Activated B cell treated with CpG ODN at 0.5 μM for 24 hours (primary cell): ENCODE results near the gene ACKR3. TPM values are rescaled to one million over a fixed set of nuclear protein-coding genes. Genes with fewer than 3 reads are reported as not detected.
A peak's percentile ranks its signal among the peaks of the same experiment; 100 is the strongest.

Experiments
- ATAC-seq: fragments of 200-7000 bp; cut with Tn5 transposase; one replicate; pipeline ENCODE4 v1.10.0; 2021; ENCODE audit warnings: low read depth, mild to moderate bottlenecking, moderate library complexity
- CTCF ChIA-PET: fragments of 350-600 bp; sonication (Branson Sonifier 250); formaldehyde crosslinking; loops from one replicate; lab custom pipeline; 2021; ENCODE audit warnings: antibody characterized with exemption; lab: Charles Lee
- POLR2A ChIA-PET: fragments of 350-600 bp; sonication (Branson Sonifier 250); formaldehyde crosslinking; loops from one replicate; lab custom pipeline; 2021; ENCODE audit warnings: antibody characterized with exemption; lab: Charles Lee
- DNase-seq: peaks from one replicate; pipeline ENCODE4 v3.0.0; 2022
- H3K27ac Mint-ChIP-seq: one replicate; pipeline ENCODE4 v1.8.0; 2020; ENCODE audit warnings: mixed read lengths
- H3K27me3 Mint-ChIP-seq: one replicate; pipeline ENCODE4 v1.8.0; 2021; ENCODE audit warnings: mixed read lengths
- H3K36me3 Mint-ChIP-seq: one replicate; pipeline ENCODE4 v1.8.0; 2021; ENCODE audit warnings: low read depth, mixed read lengths
- H3K4me1 Mint-ChIP-seq: one replicate; pipeline ENCODE4 v1.8.0; 2021; ENCODE audit warnings: mixed read lengths
- H3K4me3 Mint-ChIP-seq: one replicate; pipeline ENCODE4 v1.8.0; 2020; ENCODE audit warnings: mild to moderate bottlenecking, mixed read lengths
- H3K9me3 Mint-ChIP-seq: one replicate; pipeline ENCODE4 v1.8.0; 2020; ENCODE audit warnings: mixed read lengths
- intact Hi-C: fragments of 100-400 bp; cut with micrococcal nuclease; formaldehyde crosslinking; loops from one replicate; pipeline ENCODE4 v1.15.1; 2024
- total RNA-seq: library from RNA; stranded (reverse); gene quantifications from 2 replicates; pipeline ENCODE4 v1.2.3, GENCODE V29; 2022
- TF ChIP-seq, protein P1 (sequence below): fragments of 200-600 bp; IDR thresholded peaks from one replicate; pipeline ENCODE4 v1.8.0; 2022; ENCODE audit warnings: antibody characterized with exemption, mild to moderate bottlenecking

Gene ACKR3
- total RNA-seq, 1 donor from 2014 or later, result 6.6 TPM

DNA sequence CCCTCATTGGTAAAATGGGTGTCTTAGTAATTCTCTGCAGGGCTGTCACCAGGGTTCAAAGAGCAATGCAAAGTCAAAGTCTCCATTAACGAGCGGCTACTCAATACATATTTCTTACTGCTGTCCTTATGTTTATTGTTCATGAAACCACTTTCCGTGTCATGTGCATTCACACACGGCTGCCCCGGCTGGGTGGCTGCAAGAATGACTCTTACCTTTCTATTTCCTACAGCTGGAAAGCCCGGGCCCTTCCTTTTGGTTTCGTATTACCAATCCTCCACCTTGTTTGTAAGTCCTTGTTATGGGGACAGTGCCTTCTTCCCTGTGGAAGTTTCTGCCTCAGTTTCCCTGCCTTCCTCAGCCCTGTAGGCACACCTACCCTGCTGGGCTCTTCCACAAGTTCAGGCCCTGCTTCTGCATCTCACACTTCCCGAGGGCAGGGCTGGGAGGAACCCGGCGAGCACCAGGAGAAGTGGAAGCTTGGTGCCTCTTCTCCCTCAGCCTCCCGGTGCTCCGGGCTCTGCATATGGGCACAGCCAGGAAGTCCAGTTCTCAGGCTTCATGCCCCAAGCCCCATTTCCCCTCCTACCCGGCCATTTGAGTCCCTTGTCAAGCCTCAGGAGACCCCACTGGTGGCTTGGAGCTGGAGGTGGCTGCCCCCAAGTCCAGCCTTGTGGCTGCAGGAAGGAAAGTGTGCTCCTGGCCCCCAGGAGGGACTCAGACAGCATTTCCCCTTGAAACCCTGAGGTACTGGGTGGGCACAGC, 18.7 kb upstream of the ACKR3 start:
- CTCF ChIA-PET, result interaction anchor here (1.2 to 2.6 kb wide), 2 partner anchors 19 to 37 kb away, joined by 3 to 15 read pairs; partner anchors contain the start of gene ACKR3
- H3K27ac Mint-ChIP-seq, result peak overlapping the region; percentile 87
- no peaks in the 10 kb centered on the region for H3K27me3 Mint-ChIP-seq
- TF ChIP-seq, protein P1, sequence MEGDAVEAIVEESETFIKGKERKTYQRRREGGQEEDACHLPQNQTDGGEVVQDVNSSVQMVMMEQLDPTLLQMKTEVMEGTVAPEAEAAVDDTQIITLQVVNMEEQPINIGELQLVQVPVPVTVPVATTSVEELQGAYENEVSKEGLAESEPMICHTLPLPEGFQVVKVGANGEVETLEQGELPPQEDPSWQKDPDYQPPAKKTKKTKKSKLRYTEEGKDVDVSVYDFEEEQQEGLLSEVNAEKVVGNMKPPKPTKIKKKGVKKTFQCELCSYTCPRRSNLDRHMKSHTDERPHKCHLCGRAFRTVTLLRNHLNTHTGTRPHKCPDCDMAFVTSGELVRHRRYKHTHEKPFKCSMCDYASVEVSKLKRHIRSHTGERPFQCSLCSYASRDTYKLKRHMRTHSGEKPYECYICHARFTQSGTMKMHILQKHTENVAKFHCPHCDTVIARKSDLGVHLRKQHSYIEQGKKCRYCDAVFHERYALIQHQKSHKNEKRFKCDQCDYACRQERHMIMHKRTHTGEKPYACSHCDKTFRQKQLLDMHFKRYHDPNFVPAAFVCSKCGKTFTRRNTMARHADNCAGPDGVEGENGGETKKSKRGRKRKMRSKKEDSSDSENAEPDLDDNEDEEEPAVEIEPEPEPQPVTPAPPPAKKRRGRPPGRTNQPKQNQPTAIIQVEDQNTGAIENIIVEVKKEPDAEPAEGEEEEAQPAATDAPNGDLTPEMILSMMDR, result no peak
- no peaks in the 10 kb centered on the region for H3K36me3 Mint-ChIP-seq
- POLR2A ChIA-PET, result interaction anchor here (0.9 to 4.2 kb wide), 4 partner anchors 12 to 232 kb away, joined by 3 to 40 read pairs (median 8); partner anchors contain the start of gene ACKR3
- ATAC-seq (peak; percentile 43), DNase-seq (no peak)
- intact Hi-C loops, result loop anchor here (1.0 kb wide), 3 partner anchors 15 to 38 kb away; partner anchors contain the start of gene ACKR3
- peak overlapping the region; percentile 66 for H3K4me3 Mint-ChIP-seq
- peaks cover 93% of the 10 kb centered on the region for H3K4me1 Mint-ChIP-seq
- peaks cover 4% of the 10 kb centered on the region for H3K9me3 Mint-ChIP-seq

DNA sequence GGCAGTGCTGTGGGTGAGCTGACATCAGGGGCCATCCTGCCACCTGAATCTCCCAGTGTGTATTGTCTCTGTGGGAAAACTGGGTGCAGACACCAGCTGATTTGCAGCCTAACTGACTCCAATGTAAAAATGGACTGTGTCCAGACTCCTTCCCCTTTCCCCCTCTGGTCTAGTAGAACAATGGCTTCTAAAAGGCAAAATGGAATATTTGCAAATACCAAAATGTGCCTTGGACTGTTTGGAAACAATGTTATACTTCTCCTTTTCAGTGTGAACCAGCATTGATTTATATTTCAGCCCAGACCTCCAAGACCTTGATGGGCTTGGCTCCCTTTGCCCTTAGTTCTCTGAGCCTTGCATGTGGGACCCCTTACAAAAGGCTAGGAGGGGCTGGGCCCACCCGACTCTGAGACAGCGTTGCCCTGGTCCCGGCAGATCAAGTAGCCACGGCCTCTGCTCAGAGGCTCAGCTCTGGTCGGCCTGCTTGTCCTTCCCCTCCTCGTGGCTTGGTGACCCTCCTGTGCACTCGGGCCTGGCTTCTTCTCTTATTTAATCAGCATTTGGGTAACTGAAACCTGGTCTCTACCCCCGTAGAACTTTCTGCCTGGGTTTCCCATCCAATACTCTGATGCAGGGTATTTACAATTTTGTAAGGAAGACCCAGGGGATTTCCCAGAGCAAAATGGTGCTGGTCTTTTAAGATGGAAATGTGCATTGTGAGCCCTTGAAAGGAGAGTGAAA, 18.0 kb upstream of the ACKR3 start:
- H3K27ac Mint-ChIP-seq, result peak overlapping the region; percentile 87
- TF ChIP-seq, protein P1, result no peak
- POLR2A ChIA-PET, result interaction anchor here (1.2 to 4.2 kb wide), 3 partner anchors 13 to 17 kb away, joined by 4 to 40 read pairs (median 12); partner anchors contain the start of gene ACKR3
- H3K9me3 Mint-ChIP-seq, result peaks cover 4% of the 10 kb centered on the region
- ATAC-seq (peak; percentile 68), DNase-seq (no peak)
- H3K4me3 Mint-ChIP-seq, result peak overlapping the region; percentile 69
- H3K36me3 Mint-ChIP-seq, result no peaks in the 10 kb centered on the region
- intact Hi-C loops, result loop anchor here (1.0 kb wide), 1 partner anchor 9 kb away; no protein-coding TSS in a partner anchor
- H3K27me3 Mint-ChIP-seq, result no peaks in the 10 kb centered on the region
- CTCF ChIA-PET, result interaction anchor here (1.2 to 2.6 kb wide), 2 partner anchors 18 to 38 kb away, joined by 3 to 15 read pairs; partner anchors contain the start of gene ACKR3
- H3K4me1 Mint-ChIP-seq, result peaks cover 86% of the 10 kb centered on the region

DNA sequence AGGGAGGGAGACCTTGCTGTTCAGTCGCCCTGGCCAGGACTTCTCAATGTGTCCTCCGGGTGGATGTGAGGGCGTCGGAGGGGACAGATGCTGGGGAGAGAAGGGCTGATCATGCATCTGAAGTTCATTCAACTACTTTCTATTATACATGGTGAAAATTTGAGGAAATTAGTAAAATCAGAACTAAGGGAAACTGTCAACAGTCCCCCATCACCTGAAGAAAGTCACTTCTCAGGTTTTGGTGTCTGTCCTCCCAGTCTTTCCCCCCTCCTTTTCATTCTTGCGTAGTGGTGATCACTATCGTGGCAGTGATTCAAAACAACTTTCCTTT, 17.4 kb upstream of the ACKR3 start:
- Mint-ChIP-seq H3K27me3 (no peaks in the 10 kb centered on the region), H3K27ac (peak overlapping the region; percentile 87), H3K36me3 (no peaks in the 10 kb centered on the region), H3K4me1 (peaks cover 81% of the 10 kb centered on the region), H3K9me3 (peaks cover 4% of the 10 kb centered on the region), H3K4me3 (peak overlapping the region; percentile 69)
- TF ChIP-seq, protein P1, result no peak
- DNase-seq (no peak), ATAC-seq (peak; percentile 43)
- CTCF ChIA-PET, result interaction anchor here (2.6 kb wide), 1 partner anchor 18 kb away, joined by 15 read pairs; the partner anchor contains the start of gene ACKR3
- POLR2A ChIA-PET, result interaction anchor here (4.2 kb wide), 1 partner anchor 16 kb away, joined by 40 read pairs; the partner anchor contains the start of gene ACKR3
- intact Hi-C loops, result loop anchor here (1.0 kb wide), 1 partner anchor 8 kb away; no protein-coding TSS in a partner anchor

DNA sequence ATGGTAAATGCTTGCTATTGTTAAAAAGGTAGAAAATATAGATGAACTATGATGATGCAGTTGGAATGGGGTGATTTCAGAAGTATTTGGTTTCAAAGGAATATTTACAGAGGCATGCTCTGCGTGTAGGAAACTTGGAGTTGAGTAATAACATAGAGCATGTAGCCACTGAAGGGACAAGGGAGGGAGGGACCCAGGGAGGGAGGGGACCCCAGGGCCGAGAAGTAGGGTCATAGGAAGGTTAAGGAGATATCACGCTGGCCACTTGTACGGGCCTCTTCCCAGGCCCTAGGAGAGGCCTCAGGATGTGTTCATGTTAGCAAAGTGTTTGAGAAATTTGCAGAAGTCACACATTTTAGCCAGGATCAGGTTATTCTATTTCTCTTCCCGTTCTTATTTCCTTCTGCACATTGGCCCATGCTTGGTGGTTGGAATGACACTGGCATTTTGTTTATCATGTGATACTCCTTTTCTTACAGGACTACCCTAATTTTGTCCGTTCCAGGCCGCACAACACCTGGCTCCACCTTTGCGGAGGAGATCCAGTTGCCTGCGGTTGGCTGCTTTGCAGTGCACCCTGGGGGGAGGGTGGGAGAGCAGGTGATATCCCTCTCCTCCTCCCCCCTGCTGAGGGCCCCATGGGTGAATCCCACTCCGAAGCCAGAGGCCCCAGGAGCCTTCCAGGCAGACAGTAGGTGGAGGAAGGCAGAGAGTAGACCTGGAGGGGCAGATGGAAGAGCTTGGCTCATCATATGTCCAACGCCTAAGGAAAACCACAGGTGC, 16.9 kb upstream of the ACKR3 start:
- DNase-seq (no peak), ATAC-seq (no peak)
- ChIA-PET POLR2A (interaction anchor here (1.0 kb wide), 1 partner anchor 16 kb away, joined by 3 read pairs; no protein-coding TSS in a partner anchor), CTCF (interaction anchor here (1.4 to 2.4 kb wide), 2 partner anchors 16 to 40 kb away, joined by 5 to 14 read pairs; partner anchors contain the start of gene ACKR3)
- TF ChIP-seq, protein P1, result no peak
- peak overlapping the region; percentile 69 for H3K4me3 Mint-ChIP-seq
- peaks cover 75% of the 10 kb centered on the region for H3K4me1 Mint-ChIP-seq
- intact Hi-C loops, result loop anchor here (1.0 kb wide), 1 partner anchor 8 kb away; no protein-coding TSS in a partner anchor
- no peaks in the 10 kb centered on the region for H3K27me3 Mint-ChIP-seq
- H3K9me3 Mint-ChIP-seq, result peaks cover 4% of the 10 kb centered on the region
- no peaks in the 10 kb centered on the region for H3K36me3 Mint-ChIP-seq
- peak overlapping the region; percentile 87 for H3K27ac Mint-ChIP-seq
